HG03342 (cell line): ENCODE measurements around the gene BCL7B.
A peak's percentile ranks its signal among the peaks of the same experiment; 100 is the strongest.
"Not testable (repeated sequence)": the region's sequence is repeated elsewhere in the genome, so short reads cannot be mapped to it uniquely, and the experiment has no call there.

Source experiments
- ATAC-seq: cut with Tn5 transposase; IDR thresholded peaks from one replicate; pipeline ENCODE4 v1.9.1; 2021; ENCODE audit warnings: mild to moderate bottlenecking, moderate library complexity; ENCODE audit not compliant: unreplicated experiment

Gene BCL7B

DNA sequence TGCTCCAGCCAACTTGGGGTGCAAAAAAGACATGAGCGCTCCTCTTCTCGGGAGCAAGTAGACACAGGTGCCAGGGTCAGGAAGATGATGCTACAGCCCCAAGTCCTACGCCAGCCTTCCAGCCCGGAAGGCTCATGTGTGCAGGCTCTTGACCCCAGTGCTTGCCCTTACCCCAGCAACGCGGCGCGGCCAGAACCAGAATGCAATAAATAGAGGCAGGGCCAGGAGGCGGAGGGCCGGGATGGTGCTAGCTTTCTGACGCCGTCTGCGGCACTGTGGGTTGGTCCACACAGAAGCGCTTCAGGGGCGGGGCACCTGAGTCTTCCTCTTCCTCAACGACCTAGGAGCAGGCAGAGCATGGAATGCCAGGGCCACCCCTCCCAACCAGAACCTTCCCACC lies 20.4 kb downstream of the BCL7B start:
- ATAC-seq: no peak

DNA sequence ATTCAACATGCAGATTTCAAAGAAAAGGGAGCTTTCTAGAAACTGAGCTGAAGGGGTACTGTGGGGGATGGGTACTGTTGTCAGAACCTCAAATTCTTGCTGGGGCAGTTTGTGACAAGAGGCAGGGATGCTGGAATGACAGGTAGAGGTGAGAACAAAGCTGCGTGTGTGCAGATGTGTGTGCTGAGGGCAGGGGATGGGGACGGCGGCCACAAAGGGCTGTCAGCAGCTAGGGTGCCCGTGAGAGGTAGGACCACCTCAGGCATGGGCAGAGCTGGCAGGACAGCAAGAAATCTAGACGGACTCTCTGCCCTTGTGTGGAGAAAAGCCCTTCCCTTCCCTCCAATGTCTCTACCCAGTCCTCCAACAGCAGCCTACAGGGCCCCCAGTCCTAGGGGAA lies 21.0 kb downstream of the BCL7B start:
- no peak for ATAC-seq

DNA sequence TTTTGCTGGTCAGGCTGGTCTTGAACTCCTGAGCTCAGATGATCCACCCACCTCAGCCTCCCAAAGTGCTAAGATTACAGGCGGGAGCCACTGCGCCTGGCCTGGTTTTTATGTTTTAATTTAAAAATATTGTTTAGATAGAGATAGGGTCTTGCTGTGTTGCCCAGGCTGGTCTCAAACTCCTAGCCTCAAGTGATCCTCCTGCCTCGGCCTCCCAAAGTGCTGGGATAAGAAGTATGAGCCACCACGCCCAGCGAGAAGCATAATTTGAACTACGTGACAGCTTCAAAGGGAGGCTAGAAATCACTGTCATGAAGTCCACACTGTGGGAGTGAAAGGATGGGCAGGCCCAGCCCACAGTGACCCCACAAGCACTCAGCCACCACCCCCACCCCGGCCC lies 21.6 kb downstream of the BCL7B start:
- ATAC-seq: not testable (repeated sequence)

GRCh38 chr7:73533742-73534141 lies 23.7 kb downstream of the BCL7B start:
- ATAC-seq: no peak

DNA sequence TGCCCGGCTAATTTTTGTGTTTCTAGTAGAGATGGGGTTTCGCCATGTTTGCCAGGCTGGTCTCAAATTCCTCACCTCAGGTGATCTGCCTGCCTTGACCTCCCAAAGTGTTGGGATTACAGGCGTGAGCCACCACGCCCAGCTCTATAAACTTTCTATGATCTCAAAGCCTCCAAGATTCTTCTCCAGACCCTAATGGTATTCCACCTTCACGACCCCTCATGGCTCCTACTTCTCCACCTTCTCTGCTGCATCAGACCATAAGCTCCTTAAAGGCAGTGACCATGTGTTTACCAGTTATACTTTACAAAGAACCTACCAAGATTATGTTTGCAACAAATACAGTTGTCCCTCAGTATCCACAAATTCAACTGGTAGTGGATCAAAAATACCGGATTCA lies 25.3 kb downstream of the BCL7B start:
- no peak for ATAC-seq

GRCh38 chr7:73530800-73531199 lies 26.7 kb downstream of the BCL7B start:
- no peak for ATAC-seq

DNA sequence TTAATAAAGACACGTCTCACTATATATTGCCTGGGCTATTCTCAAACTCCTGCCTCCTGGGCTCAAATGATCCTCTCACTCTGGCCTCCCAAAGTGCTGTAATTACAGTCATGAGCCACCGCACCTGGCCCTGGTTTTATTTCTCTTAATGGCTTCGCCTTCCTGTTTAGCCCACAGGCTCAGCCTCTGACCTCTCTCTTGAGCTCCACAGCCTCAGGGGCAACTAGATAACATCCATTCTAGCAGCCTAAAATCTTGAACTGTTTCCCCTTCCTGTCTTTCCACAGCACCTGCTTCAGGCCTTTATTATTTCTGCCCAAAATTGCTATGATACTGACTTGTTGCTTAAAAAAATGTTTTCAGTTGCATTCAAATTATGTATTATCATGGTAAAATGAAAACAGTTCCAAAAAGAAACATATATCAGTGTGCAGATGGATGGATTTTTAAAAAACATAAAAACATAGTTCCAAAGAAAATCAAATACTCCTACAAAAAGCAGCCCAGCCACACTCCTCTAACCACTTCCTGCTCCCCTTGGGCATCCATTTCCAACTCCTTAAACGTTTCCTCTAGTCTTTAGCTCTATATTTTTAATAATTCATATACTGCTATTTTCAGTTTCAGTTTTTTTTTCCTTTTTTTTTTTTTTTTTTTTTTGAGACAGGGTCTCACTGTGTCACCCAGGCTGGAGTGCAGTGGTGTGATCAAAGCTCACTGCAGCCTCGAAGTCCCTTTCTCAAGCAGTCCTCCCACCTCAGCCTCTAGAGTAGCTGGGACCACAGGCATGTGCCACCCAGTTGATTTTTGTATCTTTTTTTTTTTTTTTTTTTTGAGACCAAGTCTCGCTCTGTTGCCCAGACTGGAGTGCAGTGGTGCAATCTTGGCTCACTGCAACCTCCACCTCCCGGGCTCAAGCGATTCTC lies 30.3 kb downstream of the BCL7B start:
- ATAC-seq: no peak

GRCh38 chr7:73526158-73526494 lies 31.4 kb downstream of the BCL7B start:
- ATAC-seq: not testable (repeated sequence)

DNA sequence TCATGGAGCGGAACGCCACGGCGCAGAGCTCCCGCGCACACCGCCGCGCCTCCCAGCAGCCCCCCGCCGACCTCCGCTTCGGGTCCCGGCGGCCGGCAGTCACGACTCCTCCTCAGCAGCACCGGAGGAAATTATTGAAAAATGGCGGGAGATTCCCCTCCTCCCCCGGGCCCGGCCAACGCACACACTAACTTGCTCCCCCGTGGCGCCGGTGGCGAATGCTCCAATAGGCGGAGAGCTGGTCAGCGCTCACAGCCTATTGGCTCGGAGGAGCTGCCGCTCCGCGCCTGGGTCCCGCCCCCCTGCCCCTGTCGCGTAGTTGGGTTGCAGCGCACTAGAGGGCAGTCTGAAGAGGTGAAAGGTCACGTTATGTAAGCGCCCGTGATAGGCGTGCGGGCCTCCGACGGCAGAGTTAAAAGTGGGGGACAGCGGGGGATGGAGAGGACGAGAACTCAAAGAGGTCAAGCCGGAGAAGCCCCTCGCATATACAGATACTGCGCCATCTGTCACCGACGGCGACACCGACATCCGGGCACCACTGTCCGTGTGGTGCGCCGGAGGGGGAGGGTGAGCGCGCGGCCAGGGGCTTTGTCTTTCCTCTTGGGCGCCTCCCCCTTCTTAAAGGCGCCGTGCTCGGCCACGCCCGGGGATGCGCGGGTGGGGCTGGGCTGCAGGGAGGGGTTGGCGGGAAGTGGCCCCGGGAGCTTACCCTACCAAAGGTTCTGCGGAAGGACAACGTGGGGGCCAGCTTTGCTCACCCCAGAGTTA lies 35.2 kb downstream of the BCL7B start, which contains the start of gene BAZ1B:
TSS of gene BAZ1B (minus strand) at position 189 of the 768 bp plus-strand sequence. CDS start 360 bp downstream, outside the sequence.
- ATAC-seq: peak; percentile 86

- peak; percentile 41 for ATAC-seq
Observed at GRCh38 chr7:73521636-73522104, 35.8 kb downstream of the BCL7B start.

- ATAC-seq: no peak
Observed at GRCh38 chr7:73520673-73521635, 36.5 kb downstream of the BCL7B start.

GRCh38 chr7:73519867-73520672 lies 37.4 kb downstream of the BCL7B start:
- ATAC-seq: no peak

GRCh38 chr7:73518470-73518869 lies 39.0 kb downstream of the BCL7B start:
- ATAC-seq: no peak

DNA sequence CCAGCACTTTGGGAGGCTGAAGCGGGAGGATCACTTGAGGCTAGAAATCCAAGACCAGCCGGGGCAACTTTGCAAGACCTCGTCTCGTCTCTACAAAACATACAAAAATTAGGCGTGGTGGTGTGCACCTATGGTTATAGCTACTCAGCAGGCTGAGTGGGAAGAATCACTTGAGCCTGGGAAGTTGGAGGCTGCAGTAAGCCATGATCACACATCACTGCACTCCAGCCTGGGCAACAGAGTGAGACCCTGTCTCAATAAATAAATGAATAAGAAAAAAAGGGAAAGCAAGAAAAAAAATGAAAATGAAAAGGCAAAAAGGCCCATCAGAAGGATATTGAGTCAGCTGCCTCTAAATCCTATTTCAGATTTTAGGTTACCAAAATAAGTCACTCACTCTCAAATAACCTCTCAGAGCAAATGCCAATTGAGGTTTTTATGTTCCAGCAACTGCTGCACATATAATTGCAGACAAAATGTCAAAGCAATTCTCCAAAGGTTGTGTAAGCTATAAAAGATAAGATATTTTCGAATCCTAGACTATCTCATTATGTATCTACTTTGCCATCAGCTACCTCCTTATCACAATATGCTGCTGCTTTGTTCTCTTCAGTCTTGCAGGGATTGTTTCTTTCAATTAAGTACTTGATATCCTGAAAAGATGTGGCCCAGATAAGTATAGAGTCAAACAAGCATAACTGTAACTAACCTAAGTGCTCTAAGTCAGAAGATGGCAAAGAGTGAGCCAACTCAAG lies 40.1 kb downstream of the BCL7B start:
- no peak for ATAC-seq

DNA sequence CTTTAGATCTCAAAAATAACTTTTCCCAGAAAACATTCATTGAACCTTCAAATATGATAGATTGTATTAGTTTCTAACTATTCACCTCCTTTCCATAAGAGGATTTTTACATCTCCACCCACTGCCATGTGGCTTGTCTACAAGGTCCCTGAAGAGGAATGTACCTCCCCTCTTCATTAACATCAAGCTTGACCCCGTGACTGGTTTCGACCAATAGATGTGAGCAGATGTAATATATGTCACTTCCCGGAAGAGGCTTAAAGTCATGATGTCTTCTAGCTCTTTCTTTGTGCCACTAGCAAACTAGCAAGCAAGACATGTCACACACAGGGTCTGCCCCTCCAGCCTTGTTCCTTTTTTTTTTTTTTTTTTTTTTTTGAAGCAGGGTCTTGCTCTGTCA lies 42.3 kb downstream of the BCL7B start:
- ATAC-seq: no peak

DNA sequence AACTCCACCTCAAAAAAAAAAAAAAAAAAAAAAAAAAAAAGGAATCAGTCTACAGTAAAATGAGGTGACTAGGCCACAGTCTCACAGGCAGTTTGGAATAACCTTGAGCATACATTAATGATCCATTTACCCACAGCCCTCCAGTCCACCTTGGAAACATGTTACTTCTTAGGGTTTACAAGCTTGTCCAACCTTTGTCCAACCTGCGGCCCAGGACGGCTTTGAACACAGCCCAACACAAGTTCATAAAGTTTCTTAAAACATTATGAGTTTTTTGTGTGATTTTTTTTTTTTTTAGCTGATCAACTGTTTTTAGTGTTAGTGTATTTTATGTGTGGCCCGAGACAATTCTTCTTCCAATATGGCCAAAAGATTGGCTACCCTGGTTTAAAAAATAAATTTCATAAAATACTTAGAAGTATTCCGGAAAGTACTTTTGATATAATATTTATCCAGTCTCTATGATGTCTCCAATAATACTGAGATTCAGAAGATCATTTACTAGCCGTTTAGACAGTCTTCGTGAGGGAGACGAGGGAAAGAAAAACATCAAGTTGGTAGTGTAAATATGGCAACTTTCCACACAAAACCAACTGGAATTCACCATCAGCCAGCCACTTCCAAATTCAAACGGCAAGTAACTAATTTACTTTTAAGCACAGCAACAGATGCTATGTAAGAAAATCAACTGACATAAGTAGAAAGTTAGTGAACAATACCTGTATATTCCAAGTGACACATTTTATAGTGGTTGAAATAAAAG lies 45.3 kb downstream of the BCL7B start:
- ATAC-seq: no peak

GRCh38 chr7:73509463-73509862 lies 48.0 kb downstream of the BCL7B start:
- ATAC-seq: no peak

DNA sequence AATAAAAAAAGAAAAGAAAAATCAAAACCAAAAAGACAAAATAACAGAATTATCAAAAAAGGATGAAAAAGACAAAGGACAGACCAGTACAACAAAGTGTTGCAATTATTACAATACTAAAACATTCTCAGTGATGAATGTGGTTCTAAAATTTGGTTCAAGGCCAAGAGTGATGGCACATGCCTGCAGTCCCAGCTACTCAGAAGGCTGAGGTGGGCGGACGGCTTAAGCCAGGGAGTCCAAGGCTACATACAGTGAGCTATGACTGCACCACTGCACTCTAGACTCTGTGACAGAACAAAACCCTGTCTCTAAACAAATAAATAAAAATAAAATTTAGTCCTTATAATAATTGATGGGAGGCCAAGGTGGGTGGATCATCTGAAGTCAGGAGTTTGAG lies 49.9 kb downstream of the BCL7B start:
- no peak for ATAC-seq
